H9 (cell line): Measurements from ENCODE around the gene RABEP1. TPM values are rescaled to one million over a fixed set of nuclear protein-coding genes. Genes with fewer than 3 reads are reported as not detected.
A peak's percentile ranks its signal among the peaks of the same experiment; 100 is the strongest.

Experiments
- DNase-seq: peaks from one replicate; pipeline ENCODE4 v3.0.0-alpha.2; 2017
- H2AFZ ChIP-seq: one replicate; pipeline ENCODE4 v1.6.1; 2013; ENCODE audit warnings: mild to moderate bottlenecking, low read length, control low read depth, moderate library complexity
- H2AK5ac ChIP-seq: 2 replicates; pipeline ENCODE4 v1.6.1; 2013; ENCODE audit warnings: low read length, control low read depth, mixed read lengths; ENCODE audit not compliant: insufficient read length
- H2BK120ac ChIP-seq: one replicate; pipeline ENCODE4 v1.6.1; 2013; ENCODE audit warnings: low read depth, mild to moderate bottlenecking, low read length, control low read depth, inconsistent platforms; ENCODE audit not compliant: poor library complexity, severe bottlenecking
- H2BK12ac ChIP-seq: 2 replicates; pipeline ENCODE4 v1.6.1; 2013; ENCODE audit warnings: low read length, control low read depth, mixed read lengths, low read depth; ENCODE audit not compliant: insufficient read length
- H2BK15ac ChIP-seq: 2 replicates; pipeline ENCODE4 v1.6.1; 2013; ENCODE audit warnings: low read depth, low read length, control low read depth
- H2BK20ac ChIP-seq: one replicate; pipeline ENCODE4 v1.6.1; 2013; ENCODE audit warnings: low read depth, mild to moderate bottlenecking, low read length, control low read depth, inconsistent platforms; ENCODE audit not compliant: poor library complexity, severe bottlenecking
- H2BK5ac ChIP-seq: 2 replicates; pipeline ENCODE4 v1.6.1; 2013; ENCODE audit warnings: low read length, control low read depth, mixed read lengths; ENCODE audit not compliant: insufficient read length
- H3K14ac ChIP-seq: 2 replicates; pipeline ENCODE4 v1.6.1; 2013; ENCODE audit warnings: low read length, control low read depth; ENCODE audit not compliant: insufficient read depth
- H3K18ac ChIP-seq: 2 replicates; pipeline ENCODE4 v1.6.1; 2013; ENCODE audit warnings: low read depth, mild to moderate bottlenecking, mixed read lengths, low read length, control low read depth; ENCODE audit not compliant: insufficient read length
- H3K23ac ChIP-seq: 2 replicates; pipeline ENCODE4 v1.6.1; 2013; ENCODE audit warnings: low read length, control low read depth, mixed read lengths, low read depth; ENCODE audit not compliant: insufficient read length
- H3K23me2 ChIP-seq: 2 replicates; pipeline ENCODE4 v1.6.1; 2013; ENCODE audit warnings: low read depth, mild to moderate bottlenecking, mixed read lengths, low read length, control low read depth; ENCODE audit not compliant: insufficient read length, poor library complexity, severe bottlenecking
- H3K27ac ChIP-seq: 2 replicates; pipeline ENCODE4 v1.5.1; 2013; ENCODE audit warnings: low read length, control low read depth, mixed read lengths, low read depth; ENCODE audit not compliant: insufficient read length
- H3K27me3 ChIP-seq: 2 replicates; pipeline ENCODE4 v1.6.1; 2013; ENCODE audit warnings: low read length, control low read depth, inconsistent platforms; ENCODE audit not compliant: insufficient read depth
- H3K4ac ChIP-seq: 2 replicates; pipeline ENCODE4 v1.6.1; 2013; ENCODE audit warnings: low read depth, mild to moderate bottlenecking, control low read depth, inconsistent platforms, low read length, moderate library complexity
- H3K4me1 ChIP-seq: 2 replicates; pipeline ENCODE4 v1.6.1; 2013; ENCODE audit warnings: low read length, control low read depth, inconsistent platforms; ENCODE audit not compliant: insufficient read depth
- H3K4me2 ChIP-seq: 2 replicates; pipeline ENCODE4 v1.6.1; 2013; ENCODE audit warnings: low read length, control low read depth, mixed read lengths; ENCODE audit not compliant: insufficient read length, insufficient read depth
- H3K56ac ChIP-seq: 2 replicates; pipeline ENCODE4 v1.6.1; 2013; ENCODE audit warnings: low read depth, mild to moderate bottlenecking, mixed read lengths, low read length, control low read depth; ENCODE audit not compliant: insufficient read length
- H3K79me1 ChIP-seq: 2 replicates; pipeline ENCODE4 v1.6.1; 2013; ENCODE audit warnings: low read depth, mild to moderate bottlenecking, moderate library complexity, low read length, control low read depth, inconsistent platforms; ENCODE audit not compliant: insufficient read depth, poor library complexity, severe bottlenecking
- H3K79me2 ChIP-seq: 2 replicates; pipeline ENCODE4 v1.6.1; 2013; ENCODE audit warnings: low read length, control low read depth, inconsistent platforms; ENCODE audit not compliant: insufficient read depth
- H3K9ac ChIP-seq: 2 replicates; pipeline ENCODE4 v1.6.1; 2013; ENCODE audit warnings: low read length, control low read depth, mixed read lengths; ENCODE audit not compliant: insufficient read length; ENCODE audit errors: extremely low read depth
- H3K9me3 ChIP-seq: one replicate; pipeline ENCODE4 v1.6.1; 2013; ENCODE audit warnings: low read depth, low read length, inconsistent platforms; ENCODE audit not compliant: control insufficient read depth
- H3T11ph ChIP-seq: one replicate; pipeline ENCODE4 v1.6.1; 2013; ENCODE audit warnings: mild to moderate bottlenecking, low read length, control low read depth, inconsistent platforms
- H4K20me1 ChIP-seq: one replicate; pipeline ENCODE4 v1.6.1; 2013; ENCODE audit not compliant: control insufficient read depth, insufficient read length, insufficient read depth
- H4K5ac ChIP-seq: 2 replicates; pipeline ENCODE4 v1.6.1; 2013; ENCODE audit warnings: low read depth, mild to moderate bottlenecking, mixed read lengths, low read length, control low read depth; ENCODE audit not compliant: insufficient read length
- H4K8ac ChIP-seq: replicated peaks from 2 replicates; pipeline ENCODE4 v1.6.1; 2013; ENCODE audit warnings: low read length, control low read depth, mixed read lengths, low read depth; ENCODE audit not compliant: insufficient read length
- H4K91ac ChIP-seq: 2 replicates; pipeline ENCODE4 v1.6.1; 2013; ENCODE audit warnings: low read depth, mild to moderate bottlenecking, moderate library complexity, mixed read lengths, low read length, control low read depth; ENCODE audit not compliant: insufficient read length
- H3K27ac Mint-ChIP-seq, 3 experiments: 2 replicates in 2 of 3; 3 replicates in 1 of 3; pipeline ENCODE4 v1.8.0; 2020 to 2021; ENCODE audit warnings: mixed read lengths in 3 of 3, mild to moderate bottlenecking in 1 of 3, moderate library complexity in 1 of 3
- H3K27me3 Mint-ChIP-seq: 2 replicates; pipeline ENCODE4 v1.8.0; 2021; ENCODE audit warnings: low read depth, mild to moderate bottlenecking, moderate library complexity, mixed read lengths
- H3K36me3 Mint-ChIP-seq, 3 experiments: 2 replicates in 2 of 3; 3 replicates in 1 of 3; pipeline ENCODE4 v1.8.0; 2020 to 2021; ENCODE audit warnings: low read depth in 3 of 3, mixed read lengths in 3 of 3; ENCODE audit not compliant: insufficient read depth in 1 of 3
- H3K4me1 Mint-ChIP-seq, 2 experiments: 2 replicates each; pipeline ENCODE4 v1.8.0; 2020; ENCODE audit warnings: mixed read lengths in 2 of 2
- H3K4me3 Mint-ChIP-seq, 2 experiments: 2 replicates in 1 of 2; 3 replicates in 1 of 2; pipeline ENCODE4 v1.8.0; 2020 to 2021; ENCODE audit warnings: mild to moderate bottlenecking in 2 of 2, mixed read lengths in 2 of 2, moderate library complexity in 1 of 2
- H3K9me3 Mint-ChIP-seq, 2 experiments: 2 replicates in 1 of 2; 3 replicates in 1 of 2; pipeline ENCODE4 v1.8.0; 2020; ENCODE audit warnings: mild to moderate bottlenecking in 2 of 2, mixed read lengths in 2 of 2, moderate library complexity in 1 of 2
- WGBS: extraction: QIAGEN DNeasy Blood & Tissue Kit; methylation state at CpG from one replicate; pipeline ENCODE4 v1.1.7; 2013; ENCODE audit warnings: missing lambda C conversion rate, low lambda C conversion rate, mixed read lengths; ENCODE audit not compliant: insufficient read length; ENCODE audit errors: extremely low coverage; 5-methylcytosine and 5-hydroxymethylcytosine counted together
- total RNA-seq: library from RNA; stranded (reverse); gene quantifications from 2 replicates; pipeline ENCODE4 v1.2.1, GENCODE V29; 2021
- TF ChIP-seq, protein P1 (sequence below): fragments of 200-600 bp; sonication (generic); conservative IDR thresholded peaks from 3 replicates; pipeline ENCODE4 v1.8.0; 2021; ENCODE audit warnings: antibody characterized with exemption, mild to moderate bottlenecking

RABEP1 gene
- total RNA-seq, 1 experiment from 2014 or later = 46.9 TPM

DNA sequence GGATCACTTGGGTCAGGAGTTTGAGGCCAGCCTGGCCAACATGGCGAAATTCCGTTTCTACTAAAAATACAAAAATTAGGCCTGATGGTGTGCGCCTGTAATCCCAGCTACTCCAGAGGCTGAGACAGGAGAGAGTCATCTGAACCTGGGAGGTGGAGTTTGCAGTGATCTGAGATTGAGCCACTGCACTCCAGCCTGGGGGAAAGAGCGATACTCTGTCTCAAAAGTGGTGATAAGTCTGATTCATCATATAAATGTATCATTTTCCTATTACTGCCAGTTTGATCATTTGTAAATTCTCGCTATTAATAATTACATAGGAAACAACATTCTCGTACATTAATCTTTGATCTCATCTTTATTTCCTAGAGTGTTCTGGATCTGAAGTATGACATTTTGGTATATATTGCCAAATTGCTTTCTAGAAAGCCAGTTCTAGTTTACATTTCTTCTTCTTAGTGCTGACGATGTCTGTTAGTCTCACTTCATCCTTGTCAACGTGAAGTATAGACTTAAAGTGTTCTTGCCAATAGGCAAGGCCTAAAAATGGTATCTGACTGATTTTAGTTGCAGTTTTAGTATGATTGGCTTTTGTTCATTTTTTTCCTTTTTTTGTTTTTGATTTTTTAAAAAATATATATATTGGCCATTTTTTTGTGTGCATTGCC, 9.7 kb downstream of the RABEP1 start:
- Histone ChIP-seq H3K4me1 (peaks cover 2% of the 10 kb centered on the region; the same call in 1 of the 2 replicates), H3K14ac (no peak overlapping the region), H3K4me2 (no peak overlapping the region), H3K23ac (no peak overlapping the region), H3K79me1 (peaks cover 11% of the 10 kb centered on the region), H3K27ac (no peak overlapping the region), H2BK120ac (no peak overlapping the region), H3K79me2 (peaks cover 15% of the 10 kb centered on the region; the same call in 1 of the 2 replicates), H2BK20ac (no peak overlapping the region), H4K8ac (no peak overlapping the region), H3K4ac (no peak overlapping the region), H2BK12ac (no peak overlapping the region), H3K18ac (no peak overlapping the region), H3K23me2 (no peaks in the 10 kb centered on the region), H2BK15ac (no peak overlapping the region), H3K9me3 (no peaks in the 10 kb centered on the region), H3K9ac (no peak overlapping the region), H4K91ac (no peak overlapping the region), H3K56ac (no peak overlapping the region), H2BK5ac (no peak overlapping the region), H4K20me1 (no peaks in the 10 kb centered on the region), H4K5ac (no peak overlapping the region), H3T11ph (no peak overlapping the region), H2AFZ (no peak overlapping the region), H2AK5ac (no peak overlapping the region), H3K27me3 (no peaks in the 10 kb centered on the region)
- no peak for DNase-seq
- Mint-ChIP-seq H3K9me3 (no peaks in the 10 kb centered on the region), H3K27ac (peak overlapping the region in 2 of 3 experiments; percentile 28 to 84; a peak in 1 of 7 replicates), H3K4me1 (peaks cover 19 to 22% of the 10 kb centered on the region in 2 experiments), H3K4me3 (no peak overlapping the region), H3K27me3 (no peaks in the 10 kb centered on the region), H3K36me3 (peaks cover 0 to 20% (median 4%) of the 10 kb centered on the region in 3 experiments; a peak in 4 of 7 replicates)
- TF ChIP-seq, protein P1, sequence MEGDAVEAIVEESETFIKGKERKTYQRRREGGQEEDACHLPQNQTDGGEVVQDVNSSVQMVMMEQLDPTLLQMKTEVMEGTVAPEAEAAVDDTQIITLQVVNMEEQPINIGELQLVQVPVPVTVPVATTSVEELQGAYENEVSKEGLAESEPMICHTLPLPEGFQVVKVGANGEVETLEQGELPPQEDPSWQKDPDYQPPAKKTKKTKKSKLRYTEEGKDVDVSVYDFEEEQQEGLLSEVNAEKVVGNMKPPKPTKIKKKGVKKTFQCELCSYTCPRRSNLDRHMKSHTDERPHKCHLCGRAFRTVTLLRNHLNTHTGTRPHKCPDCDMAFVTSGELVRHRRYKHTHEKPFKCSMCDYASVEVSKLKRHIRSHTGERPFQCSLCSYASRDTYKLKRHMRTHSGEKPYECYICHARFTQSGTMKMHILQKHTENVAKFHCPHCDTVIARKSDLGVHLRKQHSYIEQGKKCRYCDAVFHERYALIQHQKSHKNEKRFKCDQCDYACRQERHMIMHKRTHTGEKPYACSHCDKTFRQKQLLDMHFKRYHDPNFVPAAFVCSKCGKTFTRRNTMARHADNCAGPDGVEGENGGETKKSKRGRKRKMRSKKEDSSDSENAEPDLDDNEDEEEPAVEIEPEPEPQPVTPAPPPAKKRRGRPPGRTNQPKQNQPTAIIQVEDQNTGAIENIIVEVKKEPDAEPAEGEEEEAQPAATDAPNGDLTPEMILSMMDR = no peak
- no CpG with 5 or more reads among the region's 8 CpGs for WGBS
